ENCODE measurements around the gene RAP1GAP. TPM values are rescaled to one million over a fixed set of nuclear protein-coding genes. Genes with fewer than 3 reads are reported as not detected.

RAP1GAP gene
- total and polyA plus RNA-seq, 4 donors, result 8.6 to 23.1 (median 11.3) TPM

- Histone ChIP-seq H3K4me1 (ENCODE audit: control insufficient read depth in 4 of 4, insufficient read depth in 4 of 4, low read length in 3 of 4) (no peaks in the 10 kb centered on the region), H3K27ac (ENCODE audit: low read depth in 1 of 2, low read length in 2 of 2) (no peak overlapping the region), H3K9me3 (ENCODE audit: control insufficient read depth in 4 of 4, low read length in 3 of 4) (no peaks in the 10 kb centered on the region), H3K36me3 (ENCODE audit: control insufficient read depth in 4 of 4, insufficient read depth in 3 of 4, low read depth in 1 of 4, low read length in 3 of 4) (peaks cover 0 to 4% (median 3%) of the 10 kb centered on the region in 4 donors), H3K9ac (ENCODE audit: low read depth in 1 of 2, low read length in 2 of 2) (no peak overlapping the region), H3K4me3 (ENCODE audit: low read depth in 1 of 3, low read length in 3 of 3) (no peak overlapping the region), H3K27me3 (ENCODE audit: control insufficient read depth in 4 of 4, insufficient read depth in 4 of 4, low read length in 3 of 4) (no peaks in the 10 kb centered on the region)
- TF ChIP-seq REST (IDR thresholded peaks at IDR 0.05) (no peak), YY1 (IDR thresholded peaks at IDR 0.05) (no peak), JUND (IDR thresholded peaks at IDR 0.05) (no peak), FOXA2 (IDR thresholded peaks at IDR 0.05) (no peak), GABPA (IDR thresholded peaks at IDR 0.05 in 1 of 2, conservative IDR thresholded peaks at IDR 0.05 in 1 of 2) (no peak), NR2F2 (IDR thresholded peaks at IDR 0.05) (no peak), ATF3 (IDR thresholded peaks at IDR 0.05) (no peak), RXRA (IDR thresholded peaks at IDR 0.05) (no peak), FOXA1 (IDR thresholded peaks at IDR 0.05) (no peak), MAX (IDR thresholded peaks at IDR 0.05) (no peak)
- WGBS, result 93% methylated on average over 15 of the region's 15 CpGs
- no peak for DNase-seq (ENCODE audit: low spot score)
Measured at GRCh38 chr1:21599402-21599801, 69.8 kb downstream of the RAP1GAP start.

GRCh38 chr1:21598904-21599303 lies 70.3 kb downstream of the RAP1GAP start:
- 80% methylated on average over 8 of the region's 8 CpGs for WGBS

More at GRCh38 chr1:21598904-21599303, 70.3 kb downstream of the RAP1GAP start:
- Histone ChIP-seq H3K9ac (ENCODE audit: low read depth in 1 of 2, low read length in 2 of 2) (no peak overlapping the region), H3K27me3 (ENCODE audit: control insufficient read depth in 4 of 4, insufficient read depth in 4 of 4, low read length in 3 of 4) (no peaks in the 10 kb centered on the region), H3K27ac (ENCODE audit: low read depth in 1 of 2, low read length in 2 of 2) (no peak overlapping the region), H3K4me1 (ENCODE audit: control insufficient read depth in 4 of 4, insufficient read depth in 4 of 4, low read length in 3 of 4) (no peaks in the 10 kb centered on the region), H3K36me3 (ENCODE audit: control insufficient read depth in 4 of 4, insufficient read depth in 3 of 4, low read depth in 1 of 4, low read length in 3 of 4) (peaks cover 0 to 4% (median 3%) of the 10 kb centered on the region in 4 donors), H3K9me3 (ENCODE audit: control insufficient read depth in 4 of 4, low read length in 3 of 4) (no peaks in the 10 kb centered on the region), H3K4me3 (ENCODE audit: low read depth in 1 of 3, low read length in 3 of 3) (no peak overlapping the region)
- DNase-seq (ENCODE audit: low spot score), result no peak
- TF ChIP-seq ZBTB33 (IDR thresholded peaks at IDR 0.05) (no peak), REST (IDR thresholded peaks at IDR 0.05) (no peak), TAF1 (conservative IDR thresholded peaks at IDR 0.05) (no peak), NR2F2 (IDR thresholded peaks at IDR 0.05) (no peak), RAD21 (IDR thresholded peaks at IDR 0.05) (no peak), ATF3 (IDR thresholded peaks at IDR 0.05) (no peak), FOXA2 (IDR thresholded peaks at IDR 0.05) (no peak), RXRA (IDR thresholded peaks at IDR 0.05) (no peak), EGR1 (IDR thresholded peaks at IDR 0.05; ENCODE audit: low read depth in 2 of 2) (no peak), CTCF (IDR thresholded peaks at IDR 0.05; ENCODE audit: low read depth, low read length, missing input control) (no peak), GABPA (IDR thresholded peaks at IDR 0.05 in 1 of 2, conservative IDR thresholded peaks at IDR 0.05 in 1 of 2) (no peak), JUND (IDR thresholded peaks at IDR 0.05) (no peak), FOXA1 (IDR thresholded peaks at IDR 0.05) (no peak), YY1 (IDR thresholded peaks at IDR 0.05) (no peak), HNF4G (IDR thresholded peaks at IDR 0.05) (no peak), SP1 (IDR thresholded peaks at IDR 0.05) (no peak), HNF4A (conservative IDR thresholded peaks at IDR 0.05) (no peak), MAX (IDR thresholded peaks at IDR 0.05) (no peak)

All from liver (tissue), 9 donors.